OCI-LY1 (cell line): ENCODE data around the gene TMEM106A.

Experiments used
- EZH2 ChIP-seq: fragments of 200-600 bp; sonication (generic), shearing (Covaris generic); IDR thresholded peaks from 2 replicates; pipeline ENCODE4 v1.8.0; 2017; ENCODE audit warnings: borderline replicate concordance, mixed run types, mild to moderate bottlenecking, antibody characterized with exemption, low read length, moderate library complexity, mixed read lengths
- TF ChIP-seq, protein P1 (sequence below): fragments of 200-600 bp; sonication (generic), shearing (Covaris generic); IDR thresholded peaks from 2 replicates; pipeline ENCODE4 v1.5.1; 2017; ENCODE audit warnings: mild to moderate bottlenecking, antibody characterized with exemption, low read length, moderate library complexity, mixed read lengths

GRCh38 chr17:43169561-43170139 lies 42.0 kb upstream of the TMEM106A start:
- TF ChIP-seq, protein P1, sequence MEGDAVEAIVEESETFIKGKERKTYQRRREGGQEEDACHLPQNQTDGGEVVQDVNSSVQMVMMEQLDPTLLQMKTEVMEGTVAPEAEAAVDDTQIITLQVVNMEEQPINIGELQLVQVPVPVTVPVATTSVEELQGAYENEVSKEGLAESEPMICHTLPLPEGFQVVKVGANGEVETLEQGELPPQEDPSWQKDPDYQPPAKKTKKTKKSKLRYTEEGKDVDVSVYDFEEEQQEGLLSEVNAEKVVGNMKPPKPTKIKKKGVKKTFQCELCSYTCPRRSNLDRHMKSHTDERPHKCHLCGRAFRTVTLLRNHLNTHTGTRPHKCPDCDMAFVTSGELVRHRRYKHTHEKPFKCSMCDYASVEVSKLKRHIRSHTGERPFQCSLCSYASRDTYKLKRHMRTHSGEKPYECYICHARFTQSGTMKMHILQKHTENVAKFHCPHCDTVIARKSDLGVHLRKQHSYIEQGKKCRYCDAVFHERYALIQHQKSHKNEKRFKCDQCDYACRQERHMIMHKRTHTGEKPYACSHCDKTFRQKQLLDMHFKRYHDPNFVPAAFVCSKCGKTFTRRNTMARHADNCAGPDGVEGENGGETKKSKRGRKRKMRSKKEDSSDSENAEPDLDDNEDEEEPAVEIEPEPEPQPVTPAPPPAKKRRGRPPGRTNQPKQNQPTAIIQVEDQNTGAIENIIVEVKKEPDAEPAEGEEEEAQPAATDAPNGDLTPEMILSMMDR: no peak
- no peak for TF ChIP-seq EZH2
